Stimulated activated CD8-positive, alpha-beta memory T cell treated with anti-CD3 and anti-CD28 coated beads, Interleukin-2, amount 100 ng/mL, for 1 hour (primary cell): ENCODE data around the gene ANAPC7.
"Not testable (repeated sequence)": the region's sequence is repeated elsewhere in the genome, so short reads cannot be mapped to it uniquely, and the experiment has no call there.

Experiments used
- DNase-seq, 2 donors: peaks; one replicate each; pipeline ENCODE4 v3.0.0-alpha.2; 2020; ENCODE audit warnings: low read depth in 2 of 2

ANAPC7 gene

GRCh38 chr12:110373962-110374611 lies 29.4 kb downstream of the ANAPC7 start:
- DNase-seq, result no peak

GRCh38 chr12:110373425-110373824 lies 30.1 kb downstream of the ANAPC7 start:
- DNase-seq, result no peak

GRCh38 chr12:110373025-110373424 lies 30.5 kb downstream of the ANAPC7 start:
- no peak for DNase-seq

- no peak for DNase-seq
Observed at GRCh38 chr12:110372056-110372425, 31.5 kb downstream of the ANAPC7 start.

GRCh38 chr12:110371408-110372055 lies 32.0 kb downstream of the ANAPC7 start:
- DNase-seq, result no peak

GRCh38 chr12:110370732-110371231 lies 32.7 kb downstream of the ANAPC7 start:
- no peak for DNase-seq

- no peak for DNase-seq
Observed at GRCh38 chr12:110369992-110370391, 33.5 kb downstream of the ANAPC7 start.

GRCh38 chr12:110367181-110367864 lies 36.2 kb downstream of the ANAPC7 start:
- no peak for DNase-seq

GRCh38 chr12:110366321-110367142 lies 37.0 kb downstream of the ANAPC7 start:
- no peak for DNase-seq

GRCh38 chr12:110365489-110366320 lies 37.8 kb downstream of the ANAPC7 start:
- DNase-seq, result no peak

- no peak for DNase-seq
Observed at GRCh38 chr12:110361216-110361615, 42.3 kb downstream of the ANAPC7 start.

- DNase-seq, result not testable (repeated sequence)
Observed at GRCh38 chr12:110358384-110359097, 45.0 kb downstream of the ANAPC7 start.

- no peak for DNase-seq
Observed at GRCh38 chr12:110355073-110355472, 48.4 kb downstream of the ANAPC7 start.

GRCh38 chr12:110354172-110354780 lies 49.2 kb downstream of the ANAPC7 start:
- no peak for DNase-seq

GRCh38 chr12:110353211-110353965 lies 50.1 kb downstream of the ANAPC7 start:
- no peak for DNase-seq

- DNase-seq, result no peak
Observed at GRCh38 chr12:110352401-110352800, 51.1 kb downstream of the ANAPC7 start.

GRCh38 chr12:110351119-110351518 lies 52.4 kb downstream of the ANAPC7 start:
- DNase-seq, result no peak

GRCh38 chr12:110349514-110350151 lies 53.9 kb downstream of the ANAPC7 start:
- no peak for DNase-seq

- DNase-seq, result no peak
Observed at GRCh38 chr12:110349096-110349495, 54.4 kb downstream of the ANAPC7 start.
